Activated CD8-positive, alpha-beta memory T cell treated with anti-CD3 and anti-CD28 coated beads, Interleukin-2, amount 50 U/mL, for 24 hours (primary cell): ENCODE data around the gene BBX.

ENCODE experiments used
- DNase-seq: peaks from one replicate; pipeline ENCODE4 v3.0.0-alpha.2; 2020; ENCODE audit errors: extremely low read depth

Gene BBX

DNA sequence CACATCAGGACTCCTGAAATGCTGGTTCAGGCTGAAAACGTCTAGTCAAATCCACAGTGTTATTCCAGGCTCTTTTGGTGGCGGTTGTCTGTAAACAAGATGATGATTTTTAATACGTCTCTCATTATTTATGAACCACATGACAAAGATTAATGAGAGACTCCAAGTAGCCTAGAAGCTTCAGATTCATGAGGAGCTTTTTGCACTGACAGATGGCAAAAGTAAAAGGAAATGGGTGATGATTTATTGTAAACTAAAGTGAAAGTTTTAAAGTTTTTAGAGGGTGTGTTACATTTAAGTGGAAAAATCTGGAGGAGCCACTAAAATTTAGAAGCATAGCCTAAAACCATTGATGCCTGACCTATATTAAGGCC, 77.0 kb downstream of the BBX start:
- no peak for DNase-seq

DNA sequence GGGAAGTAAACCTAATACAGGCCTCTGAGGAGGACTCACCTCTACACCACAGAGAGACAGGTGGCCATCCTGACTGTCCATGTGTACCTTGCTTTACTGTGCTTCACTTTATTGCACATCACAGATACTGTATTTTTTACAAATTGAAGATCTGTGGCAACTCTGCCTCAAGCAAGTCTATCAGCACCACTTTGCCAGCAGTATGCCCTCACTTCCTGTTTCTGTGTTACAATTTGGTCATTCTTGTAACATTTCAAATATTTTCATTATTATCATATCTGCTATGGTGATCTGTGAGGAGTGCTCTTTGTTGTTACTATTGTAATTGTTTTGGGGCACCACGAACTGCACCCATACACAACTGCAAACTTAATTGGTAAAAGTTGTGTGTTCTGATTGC, 78.0 kb downstream of the BBX start:
- DNase-seq, result no peak

DNA sequence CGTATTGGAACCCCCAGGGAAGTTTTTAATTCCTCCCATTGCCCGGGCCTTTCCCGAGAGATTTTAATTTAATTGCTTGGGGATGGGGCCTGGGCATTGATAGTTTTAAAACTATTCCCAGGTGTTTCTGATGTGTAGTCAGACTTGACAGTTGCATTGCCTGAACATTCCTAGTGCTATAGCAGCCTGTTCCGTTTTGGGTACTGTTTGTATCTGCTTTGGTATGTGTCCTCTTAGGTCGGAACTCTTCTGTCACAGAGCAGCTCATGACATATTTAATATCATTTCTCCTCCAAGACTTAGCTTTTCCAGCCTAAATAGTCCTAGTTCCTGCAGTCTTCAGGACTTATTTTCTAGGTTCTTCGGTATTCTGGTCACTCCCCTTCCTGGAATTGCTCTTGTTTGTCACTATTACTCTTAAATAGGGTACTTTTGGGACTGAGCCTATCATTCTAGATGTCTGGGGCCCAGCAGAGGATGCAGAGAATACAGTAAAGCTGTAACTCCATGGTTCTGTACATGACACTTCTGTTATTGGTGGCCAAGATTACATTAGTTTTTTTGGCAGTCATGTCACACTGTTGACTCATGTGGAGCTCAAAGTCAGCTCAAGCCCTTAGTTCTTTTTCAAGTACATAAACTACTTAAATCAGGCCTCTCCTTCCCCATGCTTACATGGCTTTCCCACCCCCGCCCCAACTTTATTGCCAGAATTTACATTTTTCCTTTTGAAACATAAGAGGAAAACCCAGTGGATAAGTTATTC, 81.5 kb downstream of the BBX start:
- no peak for DNase-seq

DNA sequence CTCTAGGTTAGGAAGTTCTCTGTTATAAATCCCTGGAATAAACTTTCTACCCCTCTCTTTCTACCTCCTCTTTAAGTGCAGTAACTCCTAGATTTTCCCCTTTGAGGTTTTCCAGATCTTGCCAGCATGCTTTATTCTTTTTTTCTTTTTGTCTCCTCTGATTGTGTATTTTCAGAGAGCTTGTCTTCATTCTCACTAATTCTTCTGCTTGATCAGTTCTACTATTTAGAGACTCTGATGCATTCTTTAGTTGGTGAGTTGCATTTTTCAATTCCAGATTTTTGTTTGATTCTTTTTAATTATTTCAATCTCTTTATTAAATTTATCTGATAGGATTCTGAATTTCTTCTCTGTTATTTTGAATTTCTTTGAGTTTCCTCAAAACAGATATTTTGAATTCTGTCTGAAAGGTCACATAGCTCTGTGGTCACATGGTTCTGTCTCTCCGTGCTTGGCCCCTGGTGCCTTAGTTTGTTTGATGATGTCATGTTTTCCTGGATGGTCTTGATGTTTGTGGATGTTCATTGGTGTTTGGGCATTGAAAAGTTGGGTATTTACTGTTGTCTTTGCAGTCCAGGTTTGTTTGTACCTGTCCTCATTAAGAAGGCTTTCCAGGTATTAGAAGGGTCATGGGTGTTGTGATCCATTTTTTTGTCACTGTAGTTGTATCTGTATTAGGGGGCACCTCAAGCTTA, 89.2 kb downstream of the BBX start:
- DNase-seq, result no peak

DNA sequence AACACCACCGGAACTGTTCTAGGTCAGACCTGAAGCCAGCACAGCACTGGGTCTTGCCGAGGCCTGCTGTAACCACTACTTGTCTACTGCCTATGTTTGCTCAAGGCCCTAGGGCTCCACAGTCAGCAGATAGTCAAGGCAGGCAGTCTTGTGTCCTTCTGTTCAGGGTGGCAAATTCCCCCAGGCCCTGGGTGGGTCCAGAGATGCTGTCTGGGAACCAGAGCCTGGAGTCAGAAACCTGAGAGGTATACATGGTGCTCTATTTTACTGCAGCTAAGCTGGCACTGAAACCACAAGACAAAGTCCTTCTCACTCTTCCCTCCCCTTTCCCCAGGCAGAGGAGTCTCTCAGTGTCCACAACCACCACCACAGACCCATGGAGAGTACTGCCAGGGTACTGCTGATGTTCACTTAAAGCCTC, 89.9 kb downstream of the BBX start:
- no peak for DNase-seq

DNA sequence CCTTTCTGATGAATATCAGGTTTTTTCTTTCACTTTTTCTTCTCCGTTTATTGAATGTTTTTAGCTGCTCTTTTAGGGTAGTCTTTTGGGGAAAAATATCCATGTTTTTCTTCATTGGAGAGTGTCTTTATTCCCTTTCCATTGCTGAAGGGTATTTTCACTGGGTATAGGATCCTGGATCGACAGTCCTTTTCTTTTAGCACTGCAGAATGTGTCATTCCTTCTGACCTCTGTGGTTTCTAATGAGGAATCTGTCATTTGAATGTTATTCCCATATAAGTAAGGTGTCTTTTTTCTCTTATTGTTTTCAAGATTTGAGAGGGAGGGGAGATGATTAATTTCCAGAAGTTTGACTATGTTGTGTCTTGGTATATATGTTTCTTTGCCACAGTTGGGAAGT, 96.8 kb downstream of the BBX start:
- no peak for DNase-seq

DNA sequence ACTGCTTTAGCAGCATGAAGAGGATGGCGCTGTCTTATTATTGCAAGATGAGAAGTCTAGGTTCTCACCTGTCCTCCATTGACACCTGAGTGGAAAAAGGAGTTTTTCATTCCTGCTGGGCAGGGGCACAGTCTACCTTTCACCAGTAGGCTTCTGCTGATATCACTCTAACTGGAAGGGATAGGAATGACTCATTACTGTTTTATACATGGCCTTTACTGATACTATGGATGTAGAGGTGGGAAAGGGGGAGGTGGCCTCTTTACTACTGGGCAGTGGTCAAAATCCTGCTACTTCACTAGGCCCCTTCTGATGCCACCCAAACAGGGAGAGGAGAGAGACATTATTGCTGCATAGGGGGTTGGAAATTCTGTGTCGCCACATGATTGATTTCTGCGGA, 97.8 kb downstream of the BBX start:
- DNase-seq, result no peak

DNA sequence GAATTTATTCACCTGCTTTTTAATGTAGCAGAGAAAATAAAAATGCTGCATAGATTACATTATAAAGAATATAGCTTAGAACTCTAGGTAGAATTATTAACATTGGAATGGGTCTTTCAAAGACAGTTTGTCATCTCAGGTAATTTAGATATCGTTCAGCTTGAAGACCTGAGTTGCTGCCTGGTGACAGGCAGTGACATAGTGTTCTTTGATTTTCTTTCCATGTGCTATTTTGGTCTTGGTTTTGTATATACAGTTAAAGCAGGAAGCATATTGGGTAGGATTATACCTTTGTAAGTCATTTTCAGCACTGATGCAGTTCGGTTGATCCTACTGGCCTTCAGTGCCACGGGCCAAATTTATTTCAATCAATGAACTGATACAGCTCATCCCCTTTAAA, 98.7 kb downstream of the BBX start:
- DNase-seq, result no peak

DNA sequence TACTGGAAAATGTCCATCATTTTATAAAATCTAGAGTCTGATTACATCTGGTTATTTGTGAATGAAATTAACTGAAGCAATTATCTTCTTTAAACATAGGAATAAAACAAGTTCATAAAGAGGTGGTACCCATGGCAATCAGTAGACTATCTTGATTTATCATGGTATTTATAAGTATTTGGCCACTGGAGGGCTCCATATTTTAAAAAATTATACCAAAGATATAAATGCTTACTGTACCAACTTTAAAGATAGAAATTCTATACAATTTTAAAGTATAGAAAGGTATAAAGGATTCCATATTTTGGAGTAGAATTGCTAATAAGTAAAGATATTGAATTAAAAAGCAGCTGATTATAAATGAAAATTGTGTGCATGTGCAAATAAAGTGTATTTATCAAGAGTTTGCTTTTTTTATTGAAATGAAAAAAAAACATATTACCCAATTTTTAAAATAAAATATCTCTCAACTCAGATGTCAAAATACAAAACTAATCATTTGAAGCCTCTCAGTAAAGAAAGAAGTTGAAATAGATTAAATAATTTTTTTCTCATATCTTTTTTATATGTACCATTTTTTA, 105.3 kb downstream of the BBX start:
- DNase-seq, result no peak

DNA sequence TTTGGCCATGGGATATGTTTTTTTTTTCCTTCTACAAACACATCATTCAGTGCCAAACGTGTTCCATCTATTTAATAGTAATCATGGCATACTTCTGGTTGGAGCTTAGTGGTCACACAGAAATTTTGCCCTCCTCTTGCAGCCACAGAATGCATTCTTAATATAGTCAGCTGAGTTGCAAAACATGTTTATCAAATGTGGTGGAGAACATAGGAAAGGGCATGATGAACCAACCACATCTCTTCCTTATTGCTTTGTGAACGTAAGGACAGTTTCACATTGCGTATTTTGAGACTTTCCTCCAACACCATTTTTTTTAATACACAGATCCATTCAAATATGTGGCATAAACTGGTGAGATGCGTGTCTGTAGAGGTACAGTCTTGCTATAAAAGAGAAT, 106.8 kb downstream of the BBX start:
- DNase-seq, result no peak

DNA sequence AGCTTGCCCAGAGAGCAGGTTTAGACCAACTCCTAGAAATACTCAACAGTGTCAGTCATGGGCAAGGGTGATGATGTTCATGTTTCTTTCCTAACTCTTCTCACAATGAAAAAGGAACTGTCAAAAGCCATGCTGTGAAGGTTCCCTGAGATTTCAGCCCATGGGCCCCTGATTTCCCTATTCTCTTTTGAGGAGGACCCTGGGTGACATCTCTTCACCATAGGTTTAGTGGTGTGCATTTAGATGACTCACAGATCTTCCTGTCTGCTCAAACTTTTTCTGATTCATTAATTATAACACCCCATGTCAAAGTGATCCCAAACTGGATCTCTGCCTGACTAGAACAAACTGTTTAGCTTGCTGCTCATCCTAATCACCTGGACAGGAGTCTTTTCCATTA, 108.0 kb downstream of the BBX start:
- DNase-seq, result no peak

DNA sequence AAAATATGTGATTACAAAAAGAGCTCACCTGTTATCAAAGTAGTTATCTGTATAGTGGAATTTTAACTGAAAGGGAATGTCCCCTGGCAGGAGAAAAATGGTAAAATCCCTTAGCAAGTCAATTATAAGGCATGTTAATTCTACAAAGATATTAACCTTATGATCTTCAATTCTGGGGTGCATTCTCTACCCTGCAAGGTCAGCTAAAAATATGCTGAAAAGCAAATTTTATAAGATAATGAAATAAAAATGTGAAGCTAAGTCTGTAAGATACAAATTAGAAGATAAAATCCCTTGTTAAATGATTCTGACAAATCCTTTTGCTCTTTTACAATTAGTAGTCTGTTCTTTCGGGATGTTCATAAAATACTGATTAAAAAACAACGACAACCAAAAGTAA, 109.8 kb downstream of the BBX start:
- no peak for DNase-seq

DNA sequence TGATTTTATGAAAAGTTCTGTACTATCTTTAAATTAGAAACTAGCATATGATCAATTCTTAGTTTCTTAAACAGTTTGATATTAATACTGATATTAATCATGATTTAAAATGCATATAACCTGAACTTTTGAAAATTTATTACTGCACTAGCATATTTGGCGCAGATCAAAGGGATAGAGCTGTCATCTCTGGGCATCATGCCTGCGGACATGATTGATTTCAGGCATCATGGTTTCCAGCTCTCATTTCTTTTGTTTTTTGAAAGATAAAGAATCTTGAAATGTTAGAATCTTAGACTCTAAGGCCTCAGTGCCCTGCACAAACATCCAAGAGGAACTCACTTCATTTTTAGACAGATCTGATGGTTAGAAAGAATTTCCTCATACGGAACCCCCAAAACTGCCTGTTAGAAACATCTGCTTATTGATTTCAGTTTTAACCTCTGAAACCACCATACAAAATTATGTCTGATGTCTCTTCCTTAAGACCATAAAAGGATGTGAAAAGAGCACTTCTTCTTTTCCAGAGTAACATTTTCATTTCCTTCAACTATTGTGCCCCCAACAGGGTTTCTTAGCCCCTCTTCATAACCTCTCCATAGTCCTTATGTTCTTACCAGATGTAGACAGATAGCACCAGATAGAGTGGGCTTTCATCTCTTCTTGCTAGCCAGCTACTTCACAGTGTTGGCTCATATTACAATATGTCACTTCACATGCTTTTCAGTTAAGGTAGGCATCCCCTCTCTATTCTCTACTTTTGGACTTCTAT, 110.8 kb downstream of the BBX start:
- no peak for DNase-seq

DNA sequence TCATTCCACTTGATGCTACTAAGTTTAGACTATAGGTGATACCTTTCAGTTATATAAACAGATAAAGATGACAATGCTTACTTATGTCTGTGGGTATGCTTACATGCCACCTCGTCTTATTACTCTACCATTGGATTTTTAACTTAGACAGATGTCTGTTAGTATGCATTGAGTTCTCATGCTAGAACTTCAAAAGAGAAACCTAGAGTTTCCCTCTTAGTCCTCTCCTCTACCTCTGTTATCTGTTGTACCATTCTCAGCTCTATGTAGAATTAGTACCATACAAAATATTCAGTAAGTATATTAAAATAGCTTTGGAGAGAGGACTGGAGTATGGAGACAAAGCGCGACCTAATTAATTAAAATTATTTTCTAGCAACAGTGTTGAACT, 111.3 kb downstream of the BBX start:
- no peak for DNase-seq

DNA sequence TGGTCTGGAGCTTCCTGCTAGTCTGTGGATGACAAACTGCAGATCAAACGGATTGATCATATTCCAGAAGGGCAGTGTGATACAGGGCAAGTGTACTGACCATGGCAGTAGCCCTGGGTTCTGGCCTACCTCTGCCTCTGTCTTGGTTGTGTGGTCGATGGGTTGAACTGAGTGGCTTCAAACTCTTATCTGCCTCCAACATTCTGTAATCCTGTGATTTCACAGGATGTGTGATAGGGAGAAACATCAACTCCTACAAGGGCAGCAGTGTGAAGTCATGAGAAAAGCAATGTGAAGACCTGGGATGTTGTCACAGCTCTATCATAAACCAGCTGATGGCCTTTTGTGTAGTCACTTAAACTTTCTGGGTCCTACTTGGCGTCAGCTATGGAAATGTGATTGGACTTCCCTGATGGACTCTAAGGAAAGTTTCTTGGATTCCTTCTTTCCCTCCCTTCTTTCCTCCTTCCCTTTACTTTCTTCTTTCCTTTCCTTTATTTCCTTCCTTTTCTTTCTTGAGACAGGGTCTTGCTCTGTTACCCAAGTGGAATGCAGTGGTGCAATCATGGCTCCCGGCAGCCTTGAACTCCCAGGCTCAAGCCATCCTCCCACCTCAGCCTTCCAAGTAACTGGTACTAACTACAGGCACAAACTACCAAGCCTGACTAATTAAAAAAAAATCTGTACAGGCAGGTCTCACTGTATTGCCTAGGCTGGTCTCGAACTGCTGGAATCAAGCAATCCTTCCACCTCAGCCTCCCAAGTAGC, 114.8 kb downstream of the BBX start:
- no peak for DNase-seq

DNA sequence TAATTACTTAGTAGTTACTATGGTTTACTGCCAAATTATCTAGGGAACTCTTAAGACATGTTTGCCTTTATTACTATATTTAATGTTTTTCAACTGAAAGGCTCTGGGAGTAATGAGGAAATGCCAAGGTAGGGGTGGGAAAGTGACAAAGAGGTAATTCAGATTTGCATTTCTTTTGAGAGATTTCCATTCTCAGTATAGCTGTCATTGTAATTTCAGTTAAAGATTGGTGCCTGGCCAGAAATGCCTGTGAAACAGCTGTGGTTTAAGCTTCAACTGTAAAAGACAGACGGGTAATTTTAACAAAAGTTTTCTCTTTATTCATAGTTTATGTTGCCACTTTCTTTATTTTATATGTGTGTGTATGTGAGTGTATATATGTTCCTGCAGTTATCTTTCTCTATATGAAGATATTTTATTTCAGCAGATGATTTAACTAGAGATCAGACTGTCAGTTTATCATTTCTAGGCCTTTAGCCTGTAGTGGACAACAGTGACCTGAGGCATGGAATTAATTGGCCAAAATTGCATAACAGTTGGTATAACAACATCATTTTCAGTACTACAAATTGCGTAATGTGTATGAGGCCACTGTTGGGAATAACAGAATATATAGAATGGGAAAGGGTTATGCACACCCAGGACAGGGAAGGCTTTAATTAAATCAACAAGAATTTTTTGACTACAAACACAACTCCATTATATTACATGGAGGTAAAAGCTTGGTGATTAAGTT, 119.0 kb downstream of the BBX start:
- DNase-seq, result no peak

DNA sequence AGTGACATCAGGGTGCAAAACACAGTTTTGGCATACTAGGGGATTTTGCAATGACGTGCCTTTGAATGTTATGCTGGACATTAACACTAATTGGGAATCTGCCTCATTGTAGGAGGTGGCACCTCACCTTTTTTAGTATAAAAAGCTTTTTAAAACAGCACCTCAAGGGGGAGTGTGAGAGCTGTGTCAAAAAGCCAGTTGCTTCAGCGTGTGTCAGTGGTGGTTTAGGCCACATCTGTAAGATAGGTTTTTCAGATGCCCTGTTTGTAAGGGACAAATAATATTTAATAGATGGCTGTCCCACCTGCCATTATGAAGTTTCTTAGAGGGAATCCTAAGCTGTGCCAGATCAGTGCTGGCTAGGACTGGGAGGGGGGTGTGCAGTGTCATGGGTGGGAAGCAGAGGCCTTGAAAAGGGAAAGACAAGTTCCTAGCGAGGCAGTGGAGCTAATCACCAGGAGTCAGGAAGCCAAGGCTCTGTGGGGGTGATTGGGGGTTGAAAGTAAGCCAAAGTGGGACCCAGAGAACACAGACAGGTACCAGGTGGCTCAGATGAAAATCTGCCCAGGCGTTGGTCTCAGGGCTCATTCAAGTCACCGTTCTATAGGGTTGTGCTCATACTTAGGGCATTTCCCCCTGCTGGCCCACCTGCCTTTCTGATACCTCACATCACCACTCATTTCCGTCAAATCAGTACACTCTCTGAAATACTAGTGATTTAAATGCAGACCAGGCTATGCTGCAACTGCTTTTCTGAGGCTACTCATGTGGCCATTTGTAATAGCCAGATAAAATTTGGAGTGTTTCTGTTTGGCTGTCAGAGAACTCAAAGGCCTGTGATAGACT, 120.5 kb downstream of the BBX start:
- DNase-seq, result no peak

DNA sequence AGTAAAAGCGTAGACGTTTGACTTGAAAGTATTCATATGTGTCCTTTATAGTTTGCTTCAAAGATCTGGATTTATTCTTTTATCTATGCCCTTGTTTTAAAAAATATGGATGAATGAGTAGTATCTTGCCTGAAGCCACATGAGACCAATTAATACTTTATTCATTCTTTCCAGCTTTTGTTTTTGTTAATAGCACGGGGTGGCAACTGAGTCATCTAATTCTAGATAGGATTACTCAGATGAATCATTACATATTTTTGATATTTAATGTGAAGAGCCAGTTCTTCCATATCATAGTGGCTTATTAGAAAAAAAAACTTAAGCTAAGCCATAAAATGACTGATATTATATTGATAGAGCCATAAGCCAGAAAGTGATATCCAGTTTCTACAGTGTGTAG, 121.9 kb downstream of the BBX start:
- DNase-seq, result no peak

DNA sequence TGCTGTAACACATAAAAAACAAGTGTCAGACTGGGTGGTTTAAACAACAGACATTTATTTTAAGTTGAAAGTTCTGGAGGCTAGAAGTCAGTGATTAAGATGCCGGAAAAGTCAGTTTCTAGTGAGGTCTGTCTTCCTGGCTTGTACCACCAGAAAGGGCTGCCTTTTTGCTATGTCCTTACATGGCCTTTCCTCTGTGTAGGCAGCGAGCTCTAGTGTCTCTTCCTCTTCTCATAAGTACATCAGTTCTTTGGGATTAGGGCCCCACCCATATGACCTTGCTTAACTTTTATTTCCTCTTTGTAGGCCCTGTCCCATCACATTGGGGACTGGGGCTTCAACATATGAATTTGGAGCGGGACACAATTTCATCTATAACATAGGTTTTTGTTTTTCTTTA, 128.0 kb downstream of the BBX start:
- DNase-seq, result no peak

DNA sequence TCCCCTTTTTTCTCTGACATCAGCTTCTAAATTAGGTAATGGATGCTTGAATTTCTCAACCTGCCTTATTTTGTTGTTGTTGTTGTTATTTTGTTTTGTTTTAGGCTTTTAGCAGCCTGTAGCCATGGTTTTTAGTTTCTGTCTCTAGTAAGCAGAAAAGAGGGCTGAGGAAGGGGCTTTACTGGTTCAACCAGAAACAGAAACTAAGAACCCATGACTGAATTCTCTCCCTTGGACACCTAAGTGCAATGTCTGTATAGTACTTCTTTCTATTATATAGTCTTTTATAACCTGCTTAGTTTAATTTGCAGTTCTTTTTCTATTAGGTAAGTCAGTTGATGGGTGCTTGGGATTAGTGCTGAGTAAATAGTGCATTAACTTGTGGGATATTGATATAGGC, 129.0 kb downstream of the BBX start:
- no peak for DNase-seq
